DMS153 treated with DMSO at 0.1 percent for 48 hours (cell line): ENCODE data around the gene EEF1E1.
A peak's percentile ranks its signal among the peaks of the same experiment; 100 is the strongest.

Source experiments
- DNase-seq: peaks from one replicate; lab custom pipeline; 2025; ENCODE audit not compliant: unreplicated experiment; lab: John Stamatoyannopoulos, UW

The EEF1E1 gene

GRCh38 chr6:8102122-8102958 is at the start of gene EEF1E1:
Gene EEF1E1, minus strand, starts transcription at chr6:8102548. Its CDS starts 27 bp downstream, at chr6:8102521.
- DNase-seq: peak; percentile 60

GRCh38 chr6:8149350-8149749 is 47.0 kb upstream of the EEF1E1 start:
- DNase-seq: no peak

- DNase-seq: no peak
These were observed 41.6 kb upstream of the EEF1E1 start for GRCh38 chr6:8143945-8144344.

- DNase-seq: no peak
These were observed 37.1 kb upstream of the EEF1E1 start for GRCh38 chr6:8139451-8139850.

GRCh38 chr6:8137529-8137939 is 35.2 kb upstream of the EEF1E1 start:
- DNase-seq: no peak

GRCh38 chr6:8135276-8135675 is 32.9 kb upstream of the EEF1E1 start:
- no peak for DNase-seq

GRCh38 chr6:8132130-8132529 is 29.8 kb upstream of the EEF1E1 start:
- no peak for DNase-seq

- DNase-seq: peak; percentile 15
These were observed 29.0 kb upstream of the EEF1E1 start for GRCh38 chr6:8131265-8131897.

GRCh38 chr6:8130399-8130798 is 28.1 kb upstream of the EEF1E1 start:
- DNase-seq: no peak

GRCh38 chr6:8123236-8123635 is 20.9 kb upstream of the EEF1E1 start:
- no peak for DNase-seq

- no peak for DNase-seq
These were observed 12.6 kb upstream of the EEF1E1 start for GRCh38 chr6:8114956-8115355.

- no peak for DNase-seq
These were observed 10.8 kb upstream of the EEF1E1 start for GRCh38 chr6:8113131-8113654.

- no peak for DNase-seq
These were observed 8.4 kb upstream of the EEF1E1 start for GRCh38 chr6:8110725-8111124.

- no peak for DNase-seq
These were observed 7.9 kb upstream of the EEF1E1 start for GRCh38 chr6:8110117-8110721.

GRCh38 chr6:8108759-8109539 is 6.6 kb upstream of the EEF1E1 start:
- no peak for DNase-seq

GRCh38 chr6:8108031-8108660 is 5.8 kb upstream of the EEF1E1 start:
- no peak for DNase-seq

- DNase-seq: no peak
These were observed 3.4 kb upstream of the EEF1E1 start for GRCh38 chr6:8105791-8106190.

GRCh38 chr6:8103726-8104125 is 1.4 kb upstream of the EEF1E1 start:
- DNase-seq: no peak

GRCh38 chr6:8100159-8100854 is 2.0 kb downstream of the EEF1E1 start:
- DNase-seq: no peak

GRCh38 chr6:8090650-8091049 is 11.7 kb downstream of the EEF1E1 start:
- DNase-seq: no peak
